ENCODE data around the gene SENP1. TPM values are rescaled to one million over a fixed set of nuclear protein-coding genes. Genes with fewer than 3 reads are reported as not detected.

The SENP1 gene
- total and polyA plus RNA-seq, 2 donors (not counting 3 experiments of a cell fraction or from before 2014, with no cell fraction given) = 9.9 to 20.5 TPM

- Histone ChIP-seq H3K36me3 (ENCODE audit: control insufficient read depth in 2 of 2, extremely low read depth in 1 of 2, insufficient read depth in 2 of 2, low read length in 2 of 2) (no peaks in the 10 kb centered on the region), H3K4me2 (ENCODE audit: insufficient read depth, low read length) (no peak overlapping the region), H3K79me2 (ENCODE audit: control insufficient read depth, insufficient read depth, low read length) (no peaks in the 10 kb centered on the region), H3K9me1 (replicated peaks; ENCODE audit: control insufficient read depth, extremely low read depth, insufficient read depth, low read length) (no peaks in the 10 kb centered on the region), H4K20me1 (replicated peaks; ENCODE audit: control insufficient read depth, extremely low read depth, insufficient read depth, low read length) (no peaks in the 10 kb centered on the region), H3K9me3 (replicated peaks; ENCODE audit: control insufficient read depth, insufficient read depth, low read length) (no peaks in the 10 kb centered on the region), H3K27me3 (ENCODE audit: control insufficient read depth in 2 of 2, insufficient read depth in 2 of 2, low read length in 2 of 2) (peaks cover 2 to 3% of the 10 kb centered on the region in 2 experiments), H3K9ac (replicated peaks; ENCODE audit: extremely low read depth, insufficient read depth, low read length) (no peak overlapping the region), H2AFZ (ENCODE audit: low read depth, low read length) (no peak overlapping the region), H3K4me1 (ENCODE audit: control insufficient read depth, extremely low read depth, insufficient read depth, low read length) (no peaks in the 10 kb centered on the region), H3K4me3 (replicated peaks in 1 of 3; ENCODE audit: insufficient read depth in 1 of 3, low read depth in 1 of 3, low read length in 3 of 3) (no peak overlapping the region), H3K27ac (ENCODE audit: insufficient read depth, low read depth, low read length) (no peak overlapping the region)
- POLR2A ChIA-PET = no interaction called here
- dilution Hi-C loops (cut with MboI; ENCODE audit: extremely low pct_ligation_motif_present, low sequenced_read_pairs) (no loop called here), intact Hi-C loops (cut with micrococcal nuclease) (no loop called here)
- CTCF ChIA-PET = no interaction called here
- TF ChIP-seq JUN (IDR thresholded peaks at IDR 0.05; ENCODE audit: borderline replicate concordance, insufficient read depth, insufficient read length, low read depth) (no peak), MAX (IDR thresholded peaks at IDR 0.05; ENCODE audit: insufficient read depth, insufficient read length) (no peak), GATA2 (IDR thresholded peaks at IDR 0.05; ENCODE audit: insufficient read depth, insufficient read length, low read depth, low read length) (no peak), CTCF (IDR thresholded peaks at IDR 0.05; ENCODE audit: extremely low read depth in 1 of 2, insufficient read depth in 1 of 2, low read depth in 1 of 2, low read length in 2 of 2) (no peak), FOS (IDR thresholded peaks at IDR 0.05; ENCODE audit: borderline replicate concordance, insufficient read depth, low read length) (no peak), POLR2AphosphoS5 (IDR thresholded peaks at IDR 0.05; ENCODE audit: insufficient read depth, low read depth, low read length) (no peak), MYC (IDR thresholded peaks at IDR 0.05; ENCODE audit: low read depth, low read length) (no peak), POLR2A (IDR thresholded peaks at IDR 0.05; ENCODE audit: low read depth, low read length) (no peak), EZH2 (IDR thresholded peaks at IDR 0.05; ENCODE audit: borderline replicate concordance, low read depth, low read length, severe bottlenecking) (no peak)
- no peak for DNase-seq (ENCODE audit: low read depth, low spot score)
- no TSS peak for BruUV-seq (replicated peaks)
- FAIRE-seq = no peak
Observed at GRCh38 chr12:48036818-48037217, 69.1 kb downstream of the SENP1 start.
